Gastrocnemius medialis (tissue), 4 donors: ENCODE measurements around the gene CMKLR1.

ENCODE experiments used
- CTCF ChIP-seq, 5 experiments: fragments of 450-650 bp in 3 of 5; fragments of 200-600 bp in 2 of 5; sonication (generic) in 2 of 5; IDR thresholded peaks in 4 of 5; conservative IDR thresholded peaks in 1 of 5; 1 replicate in 4 of 5; 2 replicates in 1 of 5; pipeline ENCODE4 v1.5.1; 2016 to 2019; ENCODE audit warnings: antibody characterized with exemption in 5 of 5, mild to moderate bottlenecking in 3 of 5, moderate library complexity in 3 of 5
- POLR2A ChIP-seq, 2 donors: fragments of 450-650 bp; IDR thresholded peaks; one replicate each; pipeline ENCODE4 v1.6.1; 2017; ENCODE audit warnings: antibody characterized with exemption in 2 of 2, mild to moderate bottlenecking in 2 of 2, moderate library complexity in 2 of 2

- TF ChIP-seq CTCF (IDR thresholded peaks at IDR 0.05 in 4 of 5, conservative IDR thresholded peaks at IDR 0.05 in 1 of 5): no peak
- TF ChIP-seq POLR2A (IDR thresholded peaks at IDR 0.05): no peak
Observed at GRCh38 chr12:108318472-108319275, 20.4 kb downstream of the CMKLR1 start.
